Ishikawa (cell line): ENCODE data around the gene TSPAN16.

Source experiments
- CEBPB ChIP-seq: IDR thresholded peaks from 2 replicates; pipeline ENCODE4 v1.6.1; 2012
- CREB1 ChIP-seq: IDR thresholded peaks from 2 replicates; pipeline ENCODE4 v1.6.1; 2012; ENCODE audit warnings: low read depth
- EGR1 ChIP-seq: IDR thresholded peaks from 2 replicates; pipeline ENCODE4 v1.6.1; 2012
- EP300 ChIP-seq: IDR thresholded peaks from 2 replicates; pipeline ENCODE4 v1.6.1; 2012; ENCODE audit warnings: borderline replicate concordance
- FOXM1 ChIP-seq: IDR thresholded peaks from 2 replicates; pipeline ENCODE4 v1.6.1; 2012; ENCODE audit warnings: low read depth, borderline replicate concordance
- NFIC ChIP-seq: IDR thresholded peaks from 2 replicates; pipeline ENCODE4 v1.6.1; 2012
- RAD21 ChIP-seq: IDR thresholded peaks from 2 replicates; pipeline ENCODE4 v1.6.1; 2012; ENCODE audit warnings: low read depth
- TAF1 ChIP-seq: IDR thresholded peaks from 2 replicates; pipeline ENCODE4 v1.6.1; 2012; ENCODE audit warnings: low read depth, mild to moderate bottlenecking
- TCF12 ChIP-seq: IDR thresholded peaks from 2 replicates; pipeline ENCODE4 v1.6.1; 2012; ENCODE audit warnings: low read depth
- TEAD4 ChIP-seq: IDR thresholded peaks from 2 replicates; pipeline ENCODE4 v1.6.1; 2012
- YY1 ChIP-seq: IDR thresholded peaks from 2 replicates; pipeline ENCODE4 v1.6.1; 2012; ENCODE audit warnings: low read depth
- ZBTB7A ChIP-seq: IDR thresholded peaks from 2 replicates; pipeline ENCODE4 v1.6.1; 2012; ENCODE audit warnings: low read depth
- TF ChIP-seq, protein P1 (sequence below): IDR thresholded peaks from 2 replicates; pipeline ENCODE4 v1.6.1; 2012
- TF ChIP-seq, protein P2 (sequence below): IDR thresholded peaks from 2 replicates; pipeline ENCODE4 v1.6.1; 2012
- TF ChIP-seq, protein P3 (sequence below): IDR thresholded peaks from 2 replicates; pipeline ENCODE4 v1.6.1; 2012; ENCODE audit warnings: low read depth, mild to moderate bottlenecking

The TSPAN16 gene

GRCh38 chr19:11254666-11255065, 41.3 kb upstream of the TSPAN16 start:
- no peak for TF ChIP-seq TCF12
- no peak for TF ChIP-seq RAD21
- no peak for TF ChIP-seq FOXM1
- TF ChIP-seq, protein P1, sequence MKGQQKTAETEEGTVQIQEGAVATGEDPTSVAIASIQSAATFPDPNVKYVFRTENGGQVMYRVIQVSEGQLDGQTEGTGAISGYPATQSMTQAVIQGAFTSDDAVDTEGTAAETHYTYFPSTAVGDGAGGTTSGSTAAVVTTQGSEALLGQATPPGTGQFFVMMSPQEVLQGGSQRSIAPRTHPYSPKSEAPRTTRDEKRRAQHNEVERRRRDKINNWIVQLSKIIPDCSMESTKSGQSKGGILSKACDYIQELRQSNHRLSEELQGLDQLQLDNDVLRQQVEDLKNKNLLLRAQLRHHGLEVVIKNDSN = no peak
- no peak for TF ChIP-seq NFIC
- TF ChIP-seq CEBPB = no peak
- TF ChIP-seq CREB1 = no peak
- TF ChIP-seq YY1 = no peak
- TF ChIP-seq TEAD4 = no peak
- no peak for TF ChIP-seq EP300
- TF ChIP-seq, protein P2, sequence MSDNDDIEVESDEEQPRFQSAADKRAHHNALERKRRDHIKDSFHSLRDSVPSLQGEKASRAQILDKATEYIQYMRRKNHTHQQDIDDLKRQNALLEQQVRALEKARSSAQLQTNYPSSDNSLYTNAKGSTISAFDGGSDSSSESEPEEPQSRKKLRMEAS = no peak
- no peak for TF ChIP-seq ZBTB7A
- TF ChIP-seq, protein P3, sequence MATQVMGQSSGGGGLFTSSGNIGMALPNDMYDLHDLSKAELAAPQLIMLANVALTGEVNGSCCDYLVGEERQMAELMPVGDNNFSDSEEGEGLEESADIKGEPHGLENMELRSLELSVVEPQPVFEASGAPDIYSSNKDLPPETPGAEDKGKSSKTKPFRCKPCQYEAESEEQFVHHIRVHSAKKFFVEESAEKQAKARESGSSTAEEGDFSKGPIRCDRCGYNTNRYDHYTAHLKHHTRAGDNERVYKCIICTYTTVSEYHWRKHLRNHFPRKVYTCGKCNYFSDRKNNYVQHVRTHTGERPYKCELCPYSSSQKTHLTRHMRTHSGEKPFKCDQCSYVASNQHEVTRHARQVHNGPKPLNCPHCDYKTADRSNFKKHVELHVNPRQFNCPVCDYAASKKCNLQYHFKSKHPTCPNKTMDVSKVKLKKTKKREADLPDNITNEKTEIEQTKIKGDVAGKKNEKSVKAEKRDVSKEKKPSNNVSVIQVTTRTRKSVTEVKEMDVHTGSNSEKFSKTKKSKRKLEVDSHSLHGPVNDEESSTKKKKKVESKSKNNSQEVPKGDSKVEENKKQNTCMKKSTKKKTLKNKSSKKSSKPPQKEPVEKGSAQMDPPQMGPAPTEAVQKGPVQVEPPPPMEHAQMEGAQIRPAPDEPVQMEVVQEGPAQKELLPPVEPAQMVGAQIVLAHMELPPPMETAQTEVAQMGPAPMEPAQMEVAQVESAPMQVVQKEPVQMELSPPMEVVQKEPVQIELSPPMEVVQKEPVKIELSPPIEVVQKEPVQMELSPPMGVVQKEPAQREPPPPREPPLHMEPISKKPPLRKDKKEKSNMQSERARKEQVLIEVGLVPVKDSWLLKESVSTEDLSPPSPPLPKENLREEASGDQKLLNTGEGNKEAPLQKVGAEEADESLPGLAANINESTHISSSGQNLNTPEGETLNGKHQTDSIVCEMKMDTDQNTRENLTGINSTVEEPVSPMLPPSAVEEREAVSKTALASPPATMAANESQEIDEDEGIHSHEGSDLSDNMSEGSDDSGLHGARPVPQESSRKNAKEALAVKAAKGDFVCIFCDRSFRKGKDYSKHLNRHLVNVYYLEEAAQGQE = no peak
- TF ChIP-seq EGR1 = no peak
- no peak for TF ChIP-seq TAF1

- TF ChIP-seq ZBTB7A (no peak), CEBPB (no peak), RAD21 (no peak), TEAD4 (no peak), NFIC (no peak), CREB1 (no peak), YY1 (no peak), EGR1 (no peak), TAF1 (no peak), EP300 (no peak), TCF12 (no peak), FOXM1 (no peak)
- TF ChIP-seq, protein P1 = no peak
- TF ChIP-seq, protein P2 = no peak
- TF ChIP-seq, protein P3 = no peak
Observed at GRCh38 chr19:11256189-11256588, 39.8 kb upstream of the TSPAN16 start.

DNA sequence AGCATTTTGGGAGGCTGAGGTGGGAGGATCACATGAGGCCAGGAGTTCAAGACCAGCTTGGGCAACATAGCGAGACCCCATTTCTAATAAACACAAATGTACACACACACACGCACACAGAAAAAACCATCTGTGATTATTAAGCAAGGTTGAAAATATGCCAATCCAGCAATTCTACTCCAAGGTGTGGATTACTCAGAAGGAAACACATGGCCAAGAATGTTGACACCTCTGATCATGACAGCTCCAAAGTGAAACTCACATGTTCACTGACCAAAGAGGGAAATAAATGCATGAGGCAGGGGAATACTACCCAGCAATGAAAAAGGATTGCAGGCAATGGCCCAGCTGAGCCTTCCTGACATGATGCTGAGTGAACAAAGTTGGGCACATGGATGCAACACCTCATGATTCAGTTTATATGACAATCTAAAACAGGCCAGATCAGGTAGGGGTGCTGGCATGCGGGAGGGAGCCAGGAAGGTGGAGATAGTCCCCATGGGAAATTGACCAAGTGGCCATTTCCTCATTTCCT, 38.0 kb upstream of the TSPAN16 start:
- no peak for TF ChIP-seq EP300
- no peak for TF ChIP-seq RAD21
- no peak for TF ChIP-seq CEBPB
- TF ChIP-seq EGR1 = no peak
- no peak for TF ChIP-seq CREB1
- TF ChIP-seq, protein P2 = no peak

DNA sequence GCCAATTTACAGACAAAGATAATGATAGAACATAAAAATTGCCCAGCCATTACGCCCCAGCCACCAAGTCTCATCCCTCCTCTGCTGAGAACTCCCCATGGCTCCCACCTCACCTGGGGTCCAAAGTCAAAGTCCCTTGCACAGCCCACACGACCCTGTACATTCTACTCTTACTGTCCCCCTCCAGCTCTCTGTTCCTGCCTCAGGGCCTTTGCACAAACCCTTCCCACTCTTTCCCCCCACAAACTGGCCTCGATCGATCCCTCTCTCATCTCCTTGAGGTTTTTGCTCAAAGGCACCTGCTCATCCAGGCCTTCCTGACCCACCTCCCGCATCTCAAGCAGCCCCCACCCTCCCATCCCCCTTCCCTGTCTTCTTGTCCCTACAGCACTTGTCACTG, 35.0 kb upstream of the TSPAN16 start:
- TF ChIP-seq, protein P1 = no peak
- TF ChIP-seq, protein P2 = no peak
- no peak for TF ChIP-seq CREB1

GRCh38 chr19:11261431-11261970, 34.5 kb upstream of the TSPAN16 start:
- TF ChIP-seq ZBTB7A (no peak; the same call in 1 of the 2 replicates), RAD21 (no peak)
